Adrenal gland (tissue), 5 donors: ENCODE results near the gene ZNF438.

Experiments used
- CTCF ChIP-seq, 6 experiments: fragments of 450-650 bp in 4 of 6; fragments of 200-600 bp in 2 of 6; sonication (generic) in 1 of 6; IDR thresholded peaks; 1 replicate in 5 of 6; 2 replicates in 1 of 6; pipeline versions ENCODE4 v1.5.1 to v1.8.0; 2016 to 2021; ENCODE audit warnings: antibody characterized with exemption in 6 of 6, mild to moderate bottlenecking in 2 of 6, moderate library complexity in 1 of 6
- POLR2A ChIP-seq, 2 donors: fragments of 450-650 bp; IDR thresholded peaks; one replicate each; pipeline ENCODE4 v1.6.1; 2017; ENCODE audit warnings: antibody characterized with exemption in 2 of 2, mild to moderate bottlenecking in 2 of 2, moderate library complexity in 1 of 2
- donor health status: DM: no; HTN: no; CAD: no.

GRCh38 chr10:30990971-30991646 lies 40.6 kb downstream of the ZNF438 start:
- TF ChIP-seq POLR2A (IDR thresholded peaks at IDR 0.05) (no peak), CTCF (IDR thresholded peaks at IDR 0.05) (no peak)
